ENCODE measurements around the gene PES1. TPM values are rescaled to one million over a fixed set of nuclear protein-coding genes. Genes with fewer than 3 reads are reported as not detected.

The PES1 gene
- total RNA-seq, 1 experiment from 2014 or later: 111 TPM

- DNase-seq (ENCODE audit: low read depth, low spot score) (no peak), ATAC-seq (no peak)
- in situ Hi-C loops (cut with HindIII; ENCODE audit: low pct_unique_long_range_greater_than_20kb, low sequenced_read_pairs) (no loop called here), intact Hi-C loops (cut with micrococcal nuclease; ENCODE audit: unreplicated experiment) (no loop called here)
- ChIA-PET CTCF (no interaction called here), POLR2A (interaction anchor here (0.7 kb wide), 1 partner anchor 570 kb away, joined by 4 read pairs; no protein-coding TSS in a partner anchor)
- no peaks in the 10 kb centered on the region for H3K27me3 ChIP-seq (ENCODE audit: control insufficient read depth, insufficient read depth, low read length)
- H3K36me3 ChIP-seq (ENCODE audit: control insufficient read depth, insufficient read depth, low read length): no peaks in the 10 kb centered on the region
- no peak overlapping the region for H3K27ac ChIP-seq (ENCODE audit: low read length)
- TF ChIP-seq, protein P1, sequence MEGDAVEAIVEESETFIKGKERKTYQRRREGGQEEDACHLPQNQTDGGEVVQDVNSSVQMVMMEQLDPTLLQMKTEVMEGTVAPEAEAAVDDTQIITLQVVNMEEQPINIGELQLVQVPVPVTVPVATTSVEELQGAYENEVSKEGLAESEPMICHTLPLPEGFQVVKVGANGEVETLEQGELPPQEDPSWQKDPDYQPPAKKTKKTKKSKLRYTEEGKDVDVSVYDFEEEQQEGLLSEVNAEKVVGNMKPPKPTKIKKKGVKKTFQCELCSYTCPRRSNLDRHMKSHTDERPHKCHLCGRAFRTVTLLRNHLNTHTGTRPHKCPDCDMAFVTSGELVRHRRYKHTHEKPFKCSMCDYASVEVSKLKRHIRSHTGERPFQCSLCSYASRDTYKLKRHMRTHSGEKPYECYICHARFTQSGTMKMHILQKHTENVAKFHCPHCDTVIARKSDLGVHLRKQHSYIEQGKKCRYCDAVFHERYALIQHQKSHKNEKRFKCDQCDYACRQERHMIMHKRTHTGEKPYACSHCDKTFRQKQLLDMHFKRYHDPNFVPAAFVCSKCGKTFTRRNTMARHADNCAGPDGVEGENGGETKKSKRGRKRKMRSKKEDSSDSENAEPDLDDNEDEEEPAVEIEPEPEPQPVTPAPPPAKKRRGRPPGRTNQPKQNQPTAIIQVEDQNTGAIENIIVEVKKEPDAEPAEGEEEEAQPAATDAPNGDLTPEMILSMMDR (IDR thresholded peaks at IDR 0.05): no peak
- TF ChIP-seq TCF7L2 (IDR thresholded peaks at IDR 0.05; ENCODE audit: low read depth, low read length): no peak
- TF ChIP-seq, protein P2, sequence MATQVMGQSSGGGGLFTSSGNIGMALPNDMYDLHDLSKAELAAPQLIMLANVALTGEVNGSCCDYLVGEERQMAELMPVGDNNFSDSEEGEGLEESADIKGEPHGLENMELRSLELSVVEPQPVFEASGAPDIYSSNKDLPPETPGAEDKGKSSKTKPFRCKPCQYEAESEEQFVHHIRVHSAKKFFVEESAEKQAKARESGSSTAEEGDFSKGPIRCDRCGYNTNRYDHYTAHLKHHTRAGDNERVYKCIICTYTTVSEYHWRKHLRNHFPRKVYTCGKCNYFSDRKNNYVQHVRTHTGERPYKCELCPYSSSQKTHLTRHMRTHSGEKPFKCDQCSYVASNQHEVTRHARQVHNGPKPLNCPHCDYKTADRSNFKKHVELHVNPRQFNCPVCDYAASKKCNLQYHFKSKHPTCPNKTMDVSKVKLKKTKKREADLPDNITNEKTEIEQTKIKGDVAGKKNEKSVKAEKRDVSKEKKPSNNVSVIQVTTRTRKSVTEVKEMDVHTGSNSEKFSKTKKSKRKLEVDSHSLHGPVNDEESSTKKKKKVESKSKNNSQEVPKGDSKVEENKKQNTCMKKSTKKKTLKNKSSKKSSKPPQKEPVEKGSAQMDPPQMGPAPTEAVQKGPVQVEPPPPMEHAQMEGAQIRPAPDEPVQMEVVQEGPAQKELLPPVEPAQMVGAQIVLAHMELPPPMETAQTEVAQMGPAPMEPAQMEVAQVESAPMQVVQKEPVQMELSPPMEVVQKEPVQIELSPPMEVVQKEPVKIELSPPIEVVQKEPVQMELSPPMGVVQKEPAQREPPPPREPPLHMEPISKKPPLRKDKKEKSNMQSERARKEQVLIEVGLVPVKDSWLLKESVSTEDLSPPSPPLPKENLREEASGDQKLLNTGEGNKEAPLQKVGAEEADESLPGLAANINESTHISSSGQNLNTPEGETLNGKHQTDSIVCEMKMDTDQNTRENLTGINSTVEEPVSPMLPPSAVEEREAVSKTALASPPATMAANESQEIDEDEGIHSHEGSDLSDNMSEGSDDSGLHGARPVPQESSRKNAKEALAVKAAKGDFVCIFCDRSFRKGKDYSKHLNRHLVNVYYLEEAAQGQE (IDR thresholded peaks at IDR 0.05; ENCODE audit: insufficient read depth in 1 of 2, low read depth in 2 of 2, low read length in 1 of 2): no peak
- no peak for TF ChIP-seq POLR2AphosphoS5 (IDR thresholded peaks at IDR 0.05; ENCODE audit: low read depth, low read length)
- no peak for TF ChIP-seq SIN3A (IDR thresholded peaks at IDR 0.05; ENCODE audit: borderline replicate concordance, insufficient read depth, low read depth, low read length)
- H3K4me1 ChIP-seq (ENCODE audit: control insufficient read depth, insufficient read depth, low read length): no peaks in the 10 kb centered on the region
- no peaks in the 10 kb centered on the region for H3K9me3 ChIP-seq (ENCODE audit: control insufficient read depth, insufficient read depth, low read depth, low read length)
- no peak overlapping the region for H3K4me3 ChIP-seq (ENCODE audit: low read depth in 2 of 2, low read length in 2 of 2)
- BruUV-seq (replicated peaks): no TSS peak
Observed at GRCh38 chr22:30614879-30615278, 23.2 kb upstream of the PES1 start.

- no peaks in the 10 kb centered on the region; the same call in 1 of the 2 replicates for H3K4me1 ChIP-seq (ENCODE audit: control insufficient read depth, insufficient read depth, low read length)
- no peak for DNase-seq (ENCODE audit: low read depth, low spot score)
- TF ChIP-seq, protein P1 (IDR thresholded peaks at IDR 0.05): no peak
- TF ChIP-seq TCF7L2 (IDR thresholded peaks at IDR 0.05; ENCODE audit: low read depth, low read length): no peak
- TF ChIP-seq POLR2AphosphoS5 (IDR thresholded peaks at IDR 0.05; ENCODE audit: low read depth, low read length): no peak
- no peak for TF ChIP-seq SIN3A (IDR thresholded peaks at IDR 0.05; ENCODE audit: borderline replicate concordance, insufficient read depth, low read depth, low read length)
- TF ChIP-seq, protein P2 (IDR thresholded peaks at IDR 0.05; ENCODE audit: insufficient read depth in 1 of 2, low read depth in 2 of 2, low read length in 1 of 2): no peak
- no peaks in the 10 kb centered on the region for H3K27me3 ChIP-seq (ENCODE audit: control insufficient read depth, insufficient read depth, low read length)
- CTCF ChIA-PET: no interaction called here
- intact Hi-C loops (cut with micrococcal nuclease; ENCODE audit: unreplicated experiment) (no loop called here), in situ Hi-C loops (cut with HindIII; ENCODE audit: low pct_unique_long_range_greater_than_20kb, low sequenced_read_pairs) (no loop called here)
- H3K27ac ChIP-seq (ENCODE audit: low read length): no peak overlapping the region
- no peaks in the 10 kb centered on the region for H3K36me3 ChIP-seq (ENCODE audit: control insufficient read depth, insufficient read depth, low read length)
- no peaks in the 10 kb centered on the region for H3K9me3 ChIP-seq (ENCODE audit: control insufficient read depth, insufficient read depth, low read depth, low read length)
- POLR2A ChIA-PET: interaction anchor here (0.7 kb wide), 1 partner anchor 571 kb away, joined by 4 read pairs; no protein-coding TSS in a partner anchor
- H3K4me3 ChIP-seq (ENCODE audit: low read depth in 2 of 2, low read length in 2 of 2): no peak overlapping the region
- no TSS peak for BruUV-seq (replicated peaks)
- ATAC-seq: no peak
Observed at GRCh38 chr22:30614268-30614667, 22.6 kb upstream of the PES1 start.
